ENCODE results near the gene APBA2. TPM values are rescaled to one million over a fixed set of nuclear protein-coding genes. Genes with fewer than 3 reads are reported as not detected.

Gene APBA2
- total RNA-seq, 1 donor from 2014 or later: 41.0 TPM

- no peak for DNase-seq (ENCODE audit: low spot score, unreplicated experiment)
- Mint-ChIP-seq H3K4me3 (ENCODE audit: low read depth) (no peak overlapping the region), H3K36me3 (ENCODE audit: insufficient read depth) (no peaks in the 10 kb centered on the region), H3K27me3 (peaks cover 10% of the 10 kb centered on the region), H3K4me1 (ENCODE audit: low read depth) (peaks cover 9% of the 10 kb centered on the region), H3K9me3 (ENCODE audit: low read depth) (no peaks in the 10 kb centered on the region), H3K27ac (no peak overlapping the region)
- TF ChIP-seq CTCF (IDR thresholded peaks at IDR 0.05; ENCODE audit: unreplicated experiment): no peak
Observed at GRCh38 chr15:29125382-29126207, 239.8 kb downstream of the APBA2 start.

- Mint-ChIP-seq H3K9me3 (ENCODE audit: low read depth) (no peaks in the 10 kb centered on the region), H3K4me3 (ENCODE audit: low read depth) (no peak overlapping the region), H3K36me3 (ENCODE audit: insufficient read depth) (no peaks in the 10 kb centered on the region), H3K4me1 (ENCODE audit: low read depth) (peaks cover 9% of the 10 kb centered on the region), H3K27me3 (peaks cover 15% of the 10 kb centered on the region), H3K27ac (no peak overlapping the region)
- no peak for TF ChIP-seq CTCF (IDR thresholded peaks at IDR 0.05; ENCODE audit: unreplicated experiment)
- DNase-seq (ENCODE audit: low spot score, unreplicated experiment): no peak
Observed at GRCh38 chr15:29126208-29126536, 240.4 kb downstream of the APBA2 start.

- no peak overlapping the region for H3K27ac Mint-ChIP-seq
- H3K36me3 Mint-ChIP-seq (ENCODE audit: insufficient read depth): no peaks in the 10 kb centered on the region
- H3K4me1 Mint-ChIP-seq (ENCODE audit: low read depth): peaks cover 9% of the 10 kb centered on the region
- TF ChIP-seq CTCF (IDR thresholded peaks at IDR 0.05; ENCODE audit: unreplicated experiment): peak; percentile 37
- DNase-seq (ENCODE audit: low spot score, unreplicated experiment): no peak
- H3K4me3 Mint-ChIP-seq (ENCODE audit: low read depth): no peak overlapping the region
- no peaks in the 10 kb centered on the region for H3K9me3 Mint-ChIP-seq (ENCODE audit: low read depth)
- peaks cover 19% of the 10 kb centered on the region for H3K27me3 Mint-ChIP-seq
Observed at GRCh38 chr15:29126821-29127461, 241.2 kb downstream of the APBA2 start.

- Mint-ChIP-seq H3K27me3 (peaks cover 19% of the 10 kb centered on the region), H3K36me3 (ENCODE audit: insufficient read depth) (no peaks in the 10 kb centered on the region), H3K9me3 (ENCODE audit: low read depth) (no peaks in the 10 kb centered on the region), H3K4me3 (ENCODE audit: low read depth) (no peak overlapping the region), H3K4me1 (ENCODE audit: low read depth) (peaks cover 4% of the 10 kb centered on the region), H3K27ac (no peak overlapping the region)
- no peak for DNase-seq (ENCODE audit: low spot score, unreplicated experiment)
- no peak for TF ChIP-seq CTCF (IDR thresholded peaks at IDR 0.05; ENCODE audit: unreplicated experiment)
Observed at GRCh38 chr15:29127506-29128430, 242.0 kb downstream of the APBA2 start.

- no peaks in the 10 kb centered on the region for H3K4me1 Mint-ChIP-seq (ENCODE audit: low read depth)
- DNase-seq (ENCODE audit: low spot score, unreplicated experiment): no peak
- H3K27ac Mint-ChIP-seq: no peak overlapping the region
- H3K36me3 Mint-ChIP-seq (ENCODE audit: insufficient read depth): no peaks in the 10 kb centered on the region
- H3K27me3 Mint-ChIP-seq: peaks cover 19% of the 10 kb centered on the region
- no peak overlapping the region for H3K4me3 Mint-ChIP-seq (ENCODE audit: low read depth)
- TF ChIP-seq CTCF (IDR thresholded peaks at IDR 0.05; ENCODE audit: unreplicated experiment): no peak
- H3K9me3 Mint-ChIP-seq (ENCODE audit: low read depth): no peaks in the 10 kb centered on the region
Observed at GRCh38 chr15:29128671-29129070, 242.9 kb downstream of the APBA2 start.

Measured in progenitor cell of endocrine pancreas (in vitro differentiated cells).